Dermis microvascular lymphatic vessel endothelial cell (primary cell): ENCODE results near the gene DOK6. TPM values are rescaled to one million over a fixed set of nuclear protein-coding genes. Genes with fewer than 3 reads are reported as not detected.

ENCODE experiments used
- DNase-seq, 2 donors: peaks; one replicate each; pipeline versions ENCODE4 v3.0.0 to v3.0.0-alpha.2; 2010; ENCODE audit warnings: low read depth in 2 of 2
- total RNA-seq: library from RNA; depleted of rRNA; stranded (reverse); fragments of >200 nt; gene quantifications from 2 replicates; pipeline ENCODE4 v1.2.1, GENCODE V29; 2014

DOK6 gene
- total RNA-seq, 1 donor from 2014 or later = 0.51 TPM

- no peak for DNase-seq
These were observed 494.7 kb downstream of the DOK6 start for GRCh38 chr18:69895066-69896047.

GRCh38 chr18:69897397-69898108, 496.9 kb downstream of the DOK6 start:
- no peak for DNase-seq

- no peak for DNase-seq
These were observed 497.7 kb downstream of the DOK6 start for GRCh38 chr18:69898241-69898861.
